K562 (cell line): Measurements from ENCODE around the gene FKBP8. TPM values are rescaled to one million over a fixed set of nuclear protein-coding genes. Genes with fewer than 3 reads are reported as not detected.

Experiments used
- CHD4 ChIP-seq: fragments of 200-600 bp; sonication (generic); IDR thresholded peaks from 3 replicates; pipeline ENCODE4 v1.6.1; 2012; ENCODE audit warnings: low read depth, mild to moderate bottlenecking, mixed read lengths, low read length, inconsistent platforms; ENCODE audit not compliant: insufficient read depth, insufficient replicate concordance, poor library complexity, severe bottlenecking
- HCFC1 ChIP-seq: IDR thresholded peaks from 2 replicates; pipeline ENCODE4 v1.6.1; 2012; ENCODE audit warnings: low read depth, low read length, improper control_type of control experiment
- HOXB6 ChIP-seq: fragments of 250-450 bp; sonication (Bioruptor Pico); IDR thresholded peaks from 2 replicates; pipeline ENCODE4 v1.5.1; 2022; ENCODE audit warnings: mild to moderate bottlenecking, borderline replicate concordance
- ILK ChIP-seq: fragments of 450-650 bp; IDR thresholded peaks from 2 replicates; pipeline ENCODE4 v1.6.1; 2016; ENCODE audit warnings: missing genetic modification characterization, low read depth, mild to moderate bottlenecking, missing compliant biosample characterization, moderate library complexity, borderline replicate concordance
- KHSRP ChIP-seq: fragments of 450-650 bp; IDR thresholded peaks from 2 replicates; pipeline ENCODE4 v1.6.1; 2017
- KLF6 ChIP-seq: fragments of 250-450 bp; sonication (Bioruptor Pico); IDR thresholded peaks from 2 replicates; pipeline ENCODE4 v1.4.0; 2020; ENCODE audit warnings: mild to moderate bottlenecking, moderate library complexity, borderline replicate concordance
- NUFIP1 ChIP-seq: fragments of 450-650 bp; IDR thresholded peaks from 2 replicates; pipeline ENCODE4 v1.6.1; 2018; ENCODE audit not compliant: partially characterized antibody
- SUPT5H ChIP-seq: fragments of 450-650 bp; IDR thresholded peaks from 2 replicates; pipeline ENCODE4 v1.6.1; 2016
- U2AF2 ChIP-seq: fragments of 200-400 bp; formaldehyde crosslinking; optimal IDR thresholded peaks from 2 replicates; pipeline ENCODE3; 2017; ENCODE audit warnings: low read depth, mild to moderate bottlenecking, low read length
- XRCC4 ChIP-seq: IDR thresholded peaks from one replicate; pipeline ENCODE4 v1.6.1; 2011; ENCODE audit not compliant: insufficient read depth, insufficient read length; ENCODE audit errors: extremely low read depth
- ZNF212 ChIP-seq: fragments of 450-650 bp; formaldehyde crosslinking; IDR thresholded peaks from 2 replicates; pipeline ENCODE4 v1.4.0; 2020; ENCODE audit warnings: mild to moderate bottlenecking
- polyA plus RNA-seq, 8 experiments: library from polyadenylated mRNA; depleted of rRNA in 4 of 8; stranded (reverse) in 5 of 8; unstranded in 3 of 8; fragments of >200 nt; fragmentation: Nextera tagmentation in 2 of 8; fragmentation: Illumina TruSeq in 1 of 8; extraction: Ambion mirVana in 2 of 8; extraction: Trizol in 1 of 8; gene quantifications; 2 replicates each; pipeline versions ENCODE4 v1.2.1 to v1.2.3, GENCODE V29; 2011 to 2014; ENCODE audit warnings: inconsistent platforms in 1 of 8, missing spikeins in 1 of 8
- total RNA-seq, 7 experiments: library from RNA; depleted of rRNA in 6 of 7; stranded (reverse); fragments of >200 nt in 6 of 7; fragmentation: Illumina TruSeq in 2 of 7; extraction: Trizol in 2 of 7; gene quantifications; 2 replicates each; pipeline versions ENCODE4 v1.2.1 to v1.2.3, GENCODE V29; 2011 to 2021; ENCODE audit warnings: low replicate concordance in 1 of 7
- TF ChIP-seq, protein P1 (sequence below): fragments of 250-450 bp; sonication (Bioruptor Pico); IDR thresholded peaks from 2 replicates; pipeline ENCODE4 v1.4.0; 2020; ENCODE audit warnings: mild to moderate bottlenecking, moderate library complexity
- TF ChIP-seq, protein P2 (sequence below): sonication (generic); formaldehyde crosslinking; IDR thresholded peaks from 2 replicates; pipeline ENCODE4 v1.8.0; 2022; ENCODE audit warnings: mild to moderate bottlenecking, low read depth, missing genetic modification reagents
- TF ChIP-seq, protein P3 (sequence below): fragments of 450-650 bp; IDR thresholded peaks from 2 replicates; pipeline ENCODE4 v1.6.1; 2017; ENCODE audit warnings: antibody characterized with exemption, mild to moderate bottlenecking
- TF ChIP-seq, protein P4 (sequence below), 2 experiments: IDR thresholded peaks; 2 replicates each; pipeline ENCODE4 v1.6.1; 2011; ENCODE audit warnings: borderline replicate concordance in 1 of 2, control low read depth in 1 of 2, low read depth in 1 of 2, low read length in 1 of 2, mild to moderate bottlenecking in 1 of 2, mixed read lengths in 1 of 2, moderate library complexity in 1 of 2; ENCODE audit not compliant: insufficient read depth in 1 of 2, insufficient read length in 1 of 2, poor library complexity in 1 of 2, severe bottlenecking in 1 of 2; ENCODE audit errors: extremely low read depth in 1 of 2

The FKBP8 gene
- total and polyA plus RNA-seq, 9 of the 15 experiments (the other 6 are each of a cell fraction or from before 2014, with no cell fraction given) = 0.46 to 236 (median 104) TPM

DNA sequence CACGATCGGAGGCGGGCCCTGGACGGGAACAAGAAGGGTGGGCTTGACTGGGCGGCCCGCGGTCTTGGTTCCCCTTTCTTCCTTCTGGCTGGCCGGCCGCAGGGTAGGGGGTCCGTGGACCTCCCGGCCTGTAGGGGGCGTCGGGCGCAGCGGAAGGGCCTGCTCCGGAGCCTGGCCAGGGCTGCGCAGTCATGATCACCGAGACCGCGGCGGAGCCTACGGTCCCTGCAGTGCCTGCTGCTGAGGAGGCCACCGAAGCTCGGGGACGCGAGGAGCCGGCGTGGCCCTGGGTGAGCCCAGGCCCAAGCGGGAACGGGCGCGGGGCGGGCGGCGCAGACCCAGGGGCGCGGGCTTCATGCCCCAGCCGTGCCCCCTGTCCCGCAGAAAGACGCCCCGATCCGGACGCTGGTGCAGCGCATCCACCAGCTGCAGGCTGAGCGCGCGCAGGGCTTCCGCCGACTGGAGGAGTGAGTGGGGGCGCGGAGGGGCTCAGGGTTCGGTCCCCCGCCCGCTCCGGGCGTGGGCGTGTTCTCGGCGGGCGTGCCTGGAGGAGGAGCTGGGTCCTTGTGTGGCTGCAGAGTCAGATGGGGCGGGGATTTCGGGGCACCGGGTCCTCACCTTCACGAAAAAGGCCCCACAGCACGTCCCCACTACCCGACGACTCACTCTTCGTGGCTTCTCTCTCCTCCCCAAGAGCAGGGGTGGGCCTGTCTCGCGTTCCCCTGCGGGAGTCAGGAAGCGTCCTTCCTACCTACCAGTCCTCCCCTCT lies 45.4 kb upstream of the FKBP8 start, which contains the start of gene REX1BD (continued):
- TF ChIP-seq ILK (tag) (no peak), HOXB6 (CRISPR knock-in tag) (no peak), ZNF212 (CRISPR knock-in tag) (no peak), KHSRP (no peak), HCFC1 (peak; percentile 74), NUFIP1 (no peak), CHD4 (no peak), XRCC4 (no peak), SUPT5H (peak; percentile 90), U2AF2 (no peak), KLF6 (CRISPR knock-in tag) (no peak)
- TF ChIP-seq, protein P1, sequence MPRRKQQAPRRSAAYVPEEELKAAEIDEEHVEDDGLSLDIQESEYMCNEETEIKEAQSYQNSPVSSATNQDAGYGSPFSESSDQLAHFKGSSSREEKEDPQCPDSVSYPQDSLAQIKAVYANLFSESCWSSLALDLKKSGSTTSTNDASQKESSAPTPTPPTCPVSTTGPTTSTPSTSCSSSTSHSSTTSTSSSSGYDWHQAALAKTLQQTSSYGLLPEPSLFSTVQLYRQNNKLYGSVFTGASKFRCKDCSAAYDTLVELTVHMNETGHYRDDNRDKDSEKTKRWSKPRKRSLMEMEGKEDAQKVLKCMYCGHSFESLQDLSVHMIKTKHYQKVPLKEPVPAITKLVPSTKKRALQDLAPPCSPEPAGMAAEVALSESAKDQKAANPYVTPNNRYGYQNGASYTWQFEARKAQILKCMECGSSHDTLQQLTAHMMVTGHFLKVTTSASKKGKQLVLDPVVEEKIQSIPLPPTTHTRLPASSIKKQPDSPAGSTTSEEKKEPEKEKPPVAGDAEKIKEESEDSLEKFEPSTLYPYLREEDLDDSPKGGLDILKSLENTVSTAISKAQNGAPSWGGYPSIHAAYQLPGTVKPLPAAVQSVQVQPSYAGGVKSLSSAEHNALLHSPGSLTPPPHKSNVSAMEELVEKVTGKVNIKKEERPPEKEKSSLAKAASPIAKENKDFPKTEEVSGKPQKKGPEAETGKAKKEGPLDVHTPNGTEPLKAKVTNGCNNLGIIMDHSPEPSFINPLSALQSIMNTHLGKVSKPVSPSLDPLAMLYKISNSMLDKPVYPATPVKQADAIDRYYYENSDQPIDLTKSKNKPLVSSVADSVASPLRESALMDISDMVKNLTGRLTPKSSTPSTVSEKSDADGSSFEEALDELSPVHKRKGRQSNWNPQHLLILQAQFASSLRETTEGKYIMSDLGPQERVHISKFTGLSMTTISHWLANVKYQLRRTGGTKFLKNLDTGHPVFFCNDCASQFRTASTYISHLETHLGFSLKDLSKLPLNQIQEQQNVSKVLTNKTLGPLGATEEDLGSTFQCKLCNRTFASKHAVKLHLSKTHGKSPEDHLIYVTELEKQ = no peak
- TF ChIP-seq, protein P2, sequence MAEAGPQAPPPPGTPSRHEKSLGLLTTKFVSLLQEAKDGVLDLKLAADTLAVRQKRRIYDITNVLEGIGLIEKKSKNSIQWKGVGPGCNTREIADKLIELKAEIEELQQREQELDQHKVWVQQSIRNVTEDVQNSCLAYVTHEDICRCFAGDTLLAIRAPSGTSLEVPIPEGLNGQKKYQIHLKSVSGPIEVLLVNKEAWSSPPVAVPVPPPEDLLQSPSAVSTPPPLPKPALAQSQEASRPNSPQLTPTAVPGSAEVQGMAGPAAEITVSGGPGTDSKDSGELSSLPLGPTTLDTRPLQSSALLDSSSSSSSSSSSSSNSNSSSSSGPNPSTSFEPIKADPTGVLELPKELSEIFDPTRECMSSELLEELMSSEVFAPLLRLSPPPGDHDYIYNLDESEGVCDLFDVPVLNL (CRISPR knock-in tag) = peak; percentile 43
- TF ChIP-seq, protein P3, sequence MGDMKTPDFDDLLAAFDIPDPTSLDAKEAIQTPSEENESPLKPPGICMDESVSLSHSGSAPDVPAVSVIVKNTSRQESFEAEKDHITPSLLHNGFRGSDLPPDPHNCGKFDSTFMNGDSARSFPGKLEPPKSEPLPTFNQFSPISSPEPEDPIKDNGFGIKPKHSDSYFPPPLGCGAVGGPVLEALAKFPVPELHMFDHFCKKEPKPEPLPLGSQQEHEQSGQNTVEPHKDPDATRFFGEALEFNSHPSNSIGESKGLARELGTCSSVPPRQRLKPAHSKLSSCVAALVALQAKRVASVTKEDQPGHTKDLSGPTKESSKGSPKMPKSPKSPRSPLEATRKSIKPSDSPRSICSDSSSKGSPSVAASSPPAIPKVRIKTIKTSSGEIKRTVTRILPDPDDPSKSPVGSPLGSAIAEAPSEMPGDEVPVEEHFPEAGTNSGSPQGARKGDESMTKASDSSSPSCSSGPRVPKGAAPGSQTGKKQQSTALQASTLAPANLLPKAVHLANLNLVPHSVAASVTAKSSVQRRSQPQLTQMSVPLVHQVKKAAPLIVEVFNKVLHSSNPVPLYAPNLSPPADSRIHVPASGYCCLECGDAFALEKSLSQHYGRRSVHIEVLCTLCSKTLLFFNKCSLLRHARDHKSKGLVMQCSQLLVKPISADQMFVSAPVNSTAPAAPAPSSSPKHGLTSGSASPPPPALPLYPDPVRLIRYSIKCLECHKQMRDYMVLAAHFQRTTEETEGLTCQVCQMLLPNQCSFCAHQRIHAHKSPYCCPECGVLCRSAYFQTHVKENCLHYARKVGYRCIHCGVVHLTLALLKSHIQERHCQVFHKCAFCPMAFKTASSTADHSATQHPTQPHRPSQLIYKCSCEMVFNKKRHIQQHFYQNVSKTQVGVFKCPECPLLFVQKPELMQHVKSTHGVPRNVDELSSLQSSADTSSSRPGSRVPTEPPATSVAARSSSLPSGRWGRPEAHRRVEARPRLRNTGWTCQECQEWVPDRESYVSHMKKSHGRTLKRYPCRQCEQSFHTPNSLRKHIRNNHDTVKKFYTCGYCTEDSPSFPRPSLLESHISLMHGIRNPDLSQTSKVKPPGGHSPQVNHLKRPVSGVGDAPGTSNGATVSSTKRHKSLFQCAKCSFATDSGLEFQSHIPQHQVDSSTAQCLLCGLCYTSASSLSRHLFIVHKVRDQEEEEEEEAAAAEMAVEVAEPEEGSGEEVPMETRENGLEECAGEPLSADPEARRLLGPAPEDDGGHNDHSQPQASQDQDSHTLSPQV = no peak; the same call in 1 of the 2 replicates
- TF ChIP-seq, protein P4, sequence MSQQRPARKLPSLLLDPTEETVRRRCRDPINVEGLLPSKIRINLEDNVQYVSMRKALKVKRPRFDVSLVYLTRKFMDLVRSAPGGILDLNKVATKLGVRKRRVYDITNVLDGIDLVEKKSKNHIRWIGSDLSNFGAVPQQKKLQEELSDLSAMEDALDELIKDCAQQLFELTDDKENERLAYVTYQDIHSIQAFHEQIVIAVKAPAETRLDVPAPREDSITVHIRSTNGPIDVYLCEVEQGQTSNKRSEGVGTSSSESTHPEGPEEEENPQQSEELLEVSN (IDR thresholded peaks at IDR 0.05; ENCODE audit: borderline replicate concordance in 1 of 2, extremely low read depth in 1 of 2, insufficient read depth in 1 of 2, insufficient read length in 1 of 2, low read depth in 1 of 2, low read length in 1 of 2, poor library complexity in 1 of 2, severe bottlenecking in 1 of 2) = no peak
